HFFc6 (cell line): Measurements from ENCODE around the gene GALNT10. TPM values are rescaled to one million over a fixed set of nuclear protein-coding genes. Genes with fewer than 3 reads are reported as not detected.

ENCODE experiments used
- DNase-seq: peaks from one replicate; pipeline ENCODE4 v3.0.0-alpha.2; 2018
- H3K27ac Mint-ChIP-seq: 2 replicates; pipeline ENCODE4 v1.8.0; 2020; ENCODE audit warnings: mild to moderate bottlenecking, mixed read lengths
- H3K27me3 Mint-ChIP-seq: 2 replicates; pipeline ENCODE4 v1.8.0; 2021; ENCODE audit warnings: mild to moderate bottlenecking, moderate library complexity, mixed read lengths; ENCODE audit not compliant: insufficient read depth
- H3K36me3 Mint-ChIP-seq: 2 replicates; pipeline ENCODE4 v1.8.0; 2021; ENCODE audit warnings: low read depth, mixed read lengths
- H3K4me1 Mint-ChIP-seq: 2 replicates; pipeline ENCODE4 v1.8.0; 2020; ENCODE audit warnings: low read depth, mixed read lengths
- H3K4me3 Mint-ChIP-seq: 2 replicates; pipeline ENCODE4 v1.8.0; 2020; ENCODE audit warnings: mild to moderate bottlenecking, moderate library complexity, mixed read lengths
- H3K9me3 Mint-ChIP-seq: 2 replicates; pipeline ENCODE4 v1.8.0; 2020; ENCODE audit warnings: mild to moderate bottlenecking, mixed read lengths
- total RNA-seq, 6 experiments: library from RNA; stranded (reverse); fragmentation: NEBNext Ultra II Directional; extraction: Animal tissue kit (Norgen Biotek cat#: 25700); gene quantifications; 2 replicates in 1 of 6; 3 replicates in 5 of 6; pipeline ENCODE4 v1.2.3, GENCODE V29; 2021
- TF ChIP-seq, protein P1 (sequence below): fragments of 200-600 bp; sonication (generic); IDR thresholded peaks from 2 replicates; pipeline ENCODE4 v1.5.0; 2021; ENCODE audit warnings: antibody characterized with exemption, mild to moderate bottlenecking

The GALNT10 gene
- total RNA-seq, 6 experiments from 2014 or later, result 129 to 161 (median 157) TPM

DNA sequence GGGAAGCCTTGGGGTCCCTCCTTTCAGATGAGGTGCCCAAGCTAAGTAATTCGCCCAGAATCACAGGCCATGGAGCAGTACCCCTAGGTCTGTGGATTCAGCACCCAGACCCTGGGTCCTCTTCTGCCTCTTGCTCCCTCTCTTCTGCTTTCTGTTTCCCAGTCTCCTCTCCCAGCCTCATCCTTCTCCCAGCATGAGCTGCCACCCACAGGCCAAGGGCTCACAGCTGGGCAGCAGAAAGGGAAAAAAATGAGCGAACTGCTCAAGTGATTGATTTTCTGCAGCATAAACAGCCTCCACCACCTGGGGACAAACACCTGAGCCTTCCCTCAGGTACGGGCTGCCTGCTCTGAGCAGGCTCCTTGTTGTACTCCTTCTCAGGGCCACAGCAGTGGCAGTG is 141.4 kb downstream of the GALNT10 start:
- H3K27ac Mint-ChIP-seq, result no peak overlapping the region
- H3K9me3 Mint-ChIP-seq, result no peaks in the 10 kb centered on the region
- TF ChIP-seq, protein P1, sequence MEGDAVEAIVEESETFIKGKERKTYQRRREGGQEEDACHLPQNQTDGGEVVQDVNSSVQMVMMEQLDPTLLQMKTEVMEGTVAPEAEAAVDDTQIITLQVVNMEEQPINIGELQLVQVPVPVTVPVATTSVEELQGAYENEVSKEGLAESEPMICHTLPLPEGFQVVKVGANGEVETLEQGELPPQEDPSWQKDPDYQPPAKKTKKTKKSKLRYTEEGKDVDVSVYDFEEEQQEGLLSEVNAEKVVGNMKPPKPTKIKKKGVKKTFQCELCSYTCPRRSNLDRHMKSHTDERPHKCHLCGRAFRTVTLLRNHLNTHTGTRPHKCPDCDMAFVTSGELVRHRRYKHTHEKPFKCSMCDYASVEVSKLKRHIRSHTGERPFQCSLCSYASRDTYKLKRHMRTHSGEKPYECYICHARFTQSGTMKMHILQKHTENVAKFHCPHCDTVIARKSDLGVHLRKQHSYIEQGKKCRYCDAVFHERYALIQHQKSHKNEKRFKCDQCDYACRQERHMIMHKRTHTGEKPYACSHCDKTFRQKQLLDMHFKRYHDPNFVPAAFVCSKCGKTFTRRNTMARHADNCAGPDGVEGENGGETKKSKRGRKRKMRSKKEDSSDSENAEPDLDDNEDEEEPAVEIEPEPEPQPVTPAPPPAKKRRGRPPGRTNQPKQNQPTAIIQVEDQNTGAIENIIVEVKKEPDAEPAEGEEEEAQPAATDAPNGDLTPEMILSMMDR, result no peak
- peaks cover 43% of the 10 kb centered on the region for H3K36me3 Mint-ChIP-seq
- H3K4me3 Mint-ChIP-seq, result no peak overlapping the region
- DNase-seq, result no peak
- peaks cover 6% of the 10 kb centered on the region; the same call in 1 of the 2 replicates for H3K4me1 Mint-ChIP-seq
- peaks cover 2% of the 10 kb centered on the region; the same call in 1 of the 2 replicates for H3K27me3 Mint-ChIP-seq

DNA sequence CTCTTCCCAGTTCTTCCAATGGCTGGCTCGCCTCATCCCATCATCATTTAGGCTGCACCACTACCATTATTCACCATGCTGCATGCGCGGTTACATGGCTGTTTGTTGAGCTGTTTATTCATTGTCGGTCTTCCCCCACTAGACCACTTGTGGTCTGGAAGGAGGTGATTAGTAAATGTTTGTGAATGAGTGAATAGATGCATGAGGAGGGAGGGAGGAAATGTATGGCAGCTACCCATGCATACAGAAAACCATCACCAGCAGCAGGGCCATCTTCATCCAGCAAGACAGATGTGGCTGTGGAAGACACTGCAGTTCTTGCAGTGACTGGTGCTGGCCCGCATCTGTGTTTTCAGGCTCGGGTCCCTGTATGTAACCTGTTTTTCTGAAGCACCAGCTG is 141.9 kb downstream of the GALNT10 start:
- Mint-ChIP-seq H3K27ac (no peak overlapping the region), H3K9me3 (no peaks in the 10 kb centered on the region), H3K4me3 (no peak overlapping the region), H3K4me1 (peaks cover 6% of the 10 kb centered on the region; the same call in 1 of the 2 replicates), H3K36me3 (peaks cover 47% of the 10 kb centered on the region), H3K27me3 (peaks cover 2% of the 10 kb centered on the region; the same call in 1 of the 2 replicates)
- no peak for DNase-seq
- TF ChIP-seq, protein P1, result no peak

DNA sequence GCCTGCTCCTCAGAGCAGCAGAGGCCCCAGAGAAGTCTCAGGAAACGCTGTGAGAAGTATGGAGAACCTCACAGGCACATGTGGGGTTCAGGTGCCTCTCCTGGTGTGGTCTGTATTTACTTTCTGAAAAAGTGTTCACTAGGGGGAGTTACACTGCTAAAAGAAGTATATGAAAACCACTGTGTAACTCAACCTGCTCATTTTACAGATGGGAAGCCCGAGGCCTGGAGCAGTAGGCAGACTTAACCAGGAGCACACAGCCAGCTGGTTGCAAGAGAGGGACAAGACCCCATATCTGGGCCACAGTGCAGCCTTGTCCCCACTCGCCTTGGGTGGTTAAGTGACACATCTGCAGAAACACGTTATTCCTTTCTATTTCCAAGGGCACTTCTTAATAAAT is 142.5 kb downstream of the GALNT10 start:
- Mint-ChIP-seq H3K4me3 (no peak overlapping the region), H3K27me3 (peaks cover 2% of the 10 kb centered on the region; the same call in 1 of the 2 replicates), H3K27ac (no peak overlapping the region), H3K36me3 (peaks cover 53% of the 10 kb centered on the region), H3K9me3 (no peaks in the 10 kb centered on the region), H3K4me1 (peaks cover 6% of the 10 kb centered on the region; the same call in 1 of the 2 replicates)
- TF ChIP-seq, protein P1, result peak; percentile 24; the same call in 1 of the 2 replicates
- DNase-seq, result no peak

DNA sequence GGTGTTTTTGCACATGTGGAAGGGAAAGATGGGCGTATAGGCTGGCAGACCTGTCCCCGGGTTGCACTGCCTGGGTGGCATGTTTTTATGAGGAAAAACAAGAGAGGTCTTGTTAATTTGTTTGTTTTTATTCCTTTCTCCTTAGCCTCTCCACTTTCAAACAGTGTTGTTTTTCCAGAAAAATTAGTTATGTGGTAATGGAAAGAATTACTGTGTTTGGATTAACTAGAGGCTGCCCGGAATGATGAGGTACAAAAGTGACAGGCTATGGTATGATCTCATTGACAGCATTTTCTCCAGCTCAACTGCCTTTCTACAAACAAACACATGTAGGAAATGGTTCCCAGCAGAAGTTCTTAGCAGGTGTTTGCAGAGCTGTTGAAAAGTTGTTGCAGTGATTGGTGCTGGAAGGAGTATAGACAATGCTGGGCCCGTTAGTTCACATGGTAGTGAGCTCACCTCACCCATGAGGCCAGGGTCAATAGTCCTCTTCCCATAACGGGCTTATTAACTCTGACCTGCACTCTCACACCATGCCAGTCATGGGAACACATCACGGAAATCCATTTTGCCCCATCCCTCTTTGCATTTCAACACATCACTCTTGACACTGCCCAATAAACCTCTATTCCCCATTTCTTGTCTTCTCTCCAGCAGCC is 144.0 kb downstream of the GALNT10 start:
- DNase-seq, result no peak
- Mint-ChIP-seq H3K4me1 (peaks cover 6% of the 10 kb centered on the region; the same call in 1 of the 2 replicates), H3K27ac (0 out of 2 replicates have a peak overlapping the region, but pooled peaks have one; percentile 2), H3K36me3 (peaks cover 60% of the 10 kb centered on the region), H3K9me3 (no peaks in the 10 kb centered on the region), H3K27me3 (no peaks in the 10 kb centered on the region; the same call in 1 of the 2 replicates), H3K4me3 (no peak overlapping the region)
- TF ChIP-seq, protein P1, result no peak

DNA sequence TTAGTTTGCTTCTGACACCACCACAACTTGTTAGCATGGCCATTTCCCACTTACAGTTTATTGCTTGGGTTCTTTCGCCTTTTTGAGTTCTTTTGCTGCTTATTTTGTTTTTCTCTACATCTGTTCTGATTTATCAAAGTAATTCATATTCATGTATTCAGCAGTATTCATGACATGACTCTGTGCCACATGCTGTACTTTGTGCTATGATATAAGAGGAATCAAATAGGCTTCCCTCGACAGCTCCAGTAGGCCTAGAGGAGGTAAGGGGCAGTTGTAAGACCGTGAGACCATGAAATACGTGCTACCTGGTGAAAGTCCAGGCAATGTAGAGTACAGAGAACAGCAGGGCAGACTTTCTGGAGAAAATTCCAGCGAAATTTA is 144.5 kb downstream of the GALNT10 start:
- Mint-ChIP-seq H3K4me3 (no peak overlapping the region; the same call in 1 of the 2 replicates), H3K4me1 (peaks cover 6% of the 10 kb centered on the region; the same call in 1 of the 2 replicates), H3K9me3 (no peaks in the 10 kb centered on the region), H3K36me3 (peaks cover 56% of the 10 kb centered on the region), H3K27me3 (no peaks in the 10 kb centered on the region; the same call in 1 of the 2 replicates), H3K27ac (no peak overlapping the region)
- TF ChIP-seq, protein P1, result no peak
- no peak for DNase-seq
